ENCODE results near the gene PKD1L1. TPM values are rescaled to one million over a fixed set of nuclear protein-coding genes. Genes with fewer than 3 reads are reported as not detected.
"Not testable (repeated sequence)": the region's sequence is repeated elsewhere in the genome, so short reads cannot be mapped to it uniquely, and the experiment has no call there.

The PKD1L1 gene
- polyA plus RNA-seq, 1 of the 3 experiments (the other 2 are of a cell fraction), result 0.10 TPM

DNA sequence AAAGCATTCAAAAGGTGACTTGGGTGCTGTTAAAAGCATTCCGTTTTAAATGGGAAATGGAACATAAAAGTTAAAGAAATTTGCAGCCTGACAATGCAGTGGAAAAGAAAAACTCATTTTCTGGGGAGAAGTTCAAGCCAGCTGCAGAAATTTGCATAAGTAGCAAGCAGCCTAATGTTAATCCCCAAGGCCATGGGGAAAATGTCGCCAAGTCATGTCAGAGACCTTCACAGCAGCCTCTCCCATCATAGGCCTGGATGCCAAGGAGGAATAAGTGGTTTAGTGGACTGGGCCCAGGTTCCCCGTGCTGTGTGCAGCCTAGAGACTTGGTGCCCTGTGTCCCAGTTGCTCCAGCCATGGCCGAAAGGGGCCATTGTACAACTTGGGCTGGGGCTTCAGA, 154.2 kb downstream of the PKD1L1 start:
- ChIA-PET CTCF (interaction anchor here (1.0 kb wide), 2 partner anchors 14 to 528 kb away, joined by 3 read pairs; no protein-coding TSS in a partner anchor), POLR2A (no interaction called here)
- no peak overlapping the region for H3K9ac ChIP-seq
- H3K79me2 ChIP-seq (ENCODE audit: insufficient read depth), result no peaks in the 10 kb centered on the region
- peaks cover 0 to 3% of the 10 kb centered on the region in 2 experiments; a peak in 3 of 4 replicates for H3K4me1 ChIP-seq (ENCODE audit: control insufficient read depth in 1 of 2, insufficient read depth in 2 of 2, low read depth in 1 of 2, low read length in 1 of 2)
- no peak overlapping the region for H3K4me2 ChIP-seq
- WGBS (ENCODE audit: low lambda C conversion rate), result 82% methylated on average over 4 of the region's 4 CpGs
- H3F3A ChIP-seq (replicated peaks; ENCODE audit: insufficient read depth), result peaks cover 9% of the 10 kb centered on the region
- H3K4me3 ChIP-seq (ENCODE audit: low read depth in 2 of 2, low read length in 1 of 2), result no peak overlapping the region
- H3K27ac ChIP-seq (ENCODE audit: low read depth in 2 of 2, low read length in 1 of 2), result no peak overlapping the region
- H2AFZ ChIP-seq (ENCODE audit: low read depth), result no peak overlapping the region
- no peak for TF ChIP-seq NFIC (IDR thresholded peaks at IDR 0.05; ENCODE audit: borderline replicate concordance)
- H3K9me3 ChIP-seq, result no peaks in the 10 kb centered on the region
- H3K36me3 ChIP-seq (replicated peaks in 1 of 2; ENCODE audit: control insufficient read depth in 1 of 2, insufficient read depth in 2 of 2, low read length in 1 of 2), result no peaks in the 10 kb centered on the region
- H3K9me2 ChIP-seq, result no peaks in the 10 kb centered on the region
- no peaks in the 10 kb centered on the region for H3K27me3 ChIP-seq (ENCODE audit: insufficient read depth)
- H4K20me1 ChIP-seq (ENCODE audit: insufficient read depth), result no peaks in the 10 kb centered on the region
- DNase-seq, result no peak

DNA sequence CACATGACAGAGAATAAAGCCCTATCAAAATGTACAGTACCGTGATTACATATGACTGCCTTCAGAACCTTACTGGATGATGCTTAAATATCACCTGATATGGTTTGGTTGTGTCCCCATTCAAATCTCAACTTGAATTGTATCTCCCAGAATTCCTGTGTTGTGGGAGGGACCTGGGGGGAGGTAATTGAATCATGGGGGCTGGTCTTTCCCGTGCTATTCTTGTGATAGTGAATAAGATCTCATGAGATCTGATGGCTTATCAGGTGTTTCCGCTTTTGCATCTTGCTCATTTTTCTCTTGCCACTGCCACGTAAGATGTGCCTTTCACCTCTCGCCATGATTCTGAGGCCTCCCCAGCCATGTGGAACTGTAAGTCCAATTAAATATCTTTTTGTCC, 155.1 kb downstream of the PKD1L1 start:
- WGBS (ENCODE audit: low lambda C conversion rate), result 74% methylated on average over 5 of the region's 5 CpGs
- CTCF ChIA-PET, result interaction anchor here (1.0 kb wide), 1 partner anchor 15 kb away, joined by 3 read pairs; no protein-coding TSS in a partner anchor
- H3K27me3 ChIP-seq (ENCODE audit: insufficient read depth); H3K4me1 ChIP-seq (ENCODE audit: control insufficient read depth in 1 of 2, insufficient read depth in 2 of 2, low read depth in 1 of 2, low read length in 1 of 2); H3K9ac ChIP-seq; H2AFZ ChIP-seq (ENCODE audit: low read depth); H3K4me2 ChIP-seq; H3K27ac ChIP-seq (ENCODE audit: low read depth in 2 of 2, low read length in 1 of 2); H3K36me3 ChIP-seq (replicated peaks in 1 of 2; ENCODE audit: control insufficient read depth in 1 of 2, insufficient read depth in 2 of 2, low read length in 1 of 2); H4K20me1 ChIP-seq (ENCODE audit: insufficient read depth); H3K9me3 ChIP-seq; H3K79me2 ChIP-seq (ENCODE audit: insufficient read depth); H3K9me2 ChIP-seq; POLR2A ChIA-PET; H3F3A ChIP-seq (replicated peaks; ENCODE audit: insufficient read depth); H3K4me3 ChIP-seq (ENCODE audit: low read depth in 2 of 2, low read length in 1 of 2); DNase-seq: not testable (repeated sequence)

DNA sequence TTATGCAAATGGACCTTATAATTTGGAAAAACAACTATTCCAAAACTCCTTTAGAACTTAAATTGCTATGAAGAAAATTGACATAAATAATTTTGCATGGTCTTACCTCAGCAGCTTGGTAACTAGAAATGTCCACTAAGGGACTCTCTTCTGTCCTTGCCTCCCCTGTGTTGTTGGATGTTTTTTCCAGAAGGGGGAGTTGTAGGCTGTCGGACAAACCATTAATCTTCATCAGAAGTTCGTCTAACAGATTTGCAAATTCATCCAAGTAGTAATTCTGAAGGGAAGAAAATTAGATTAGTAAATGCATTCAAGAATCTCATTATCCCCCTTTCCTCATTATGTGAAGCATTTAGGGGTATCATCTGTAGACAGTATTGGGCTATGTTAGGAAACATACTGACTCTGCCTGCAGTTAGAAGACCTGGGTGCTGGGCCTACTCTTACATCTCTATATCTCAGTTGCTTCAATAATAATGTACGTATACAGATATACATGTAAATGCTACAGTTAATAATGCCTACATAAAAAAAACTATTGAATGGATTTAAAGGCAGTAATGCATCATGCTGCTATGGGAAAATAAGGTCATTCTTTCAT, 155.6 kb downstream of the PKD1L1 start:
- no peak for DNase-seq
- POLR2A ChIA-PET, result no interaction called here
- TF ChIP-seq GABPA (IDR thresholded peaks at IDR 0.05; ENCODE audit: low read depth) (no peak), RFX5 (IDR thresholded peaks at IDR 0.05; ENCODE audit: low read length) (no peak), FOXM1 (IDR thresholded peaks at IDR 0.05; ENCODE audit: low read depth) (no peak), SIN3A (IDR thresholded peaks at IDR 0.05; ENCODE audit: borderline replicate concordance, low read depth, low read length) (no peak), RAD21 (IDR thresholded peaks at IDR 0.05; ENCODE audit: low read length) (peak; percentile 66), EP300 (IDR thresholded peaks at IDR 0.05; ENCODE audit: borderline replicate concordance in 1 of 2, low read depth in 1 of 2, low read length in 1 of 2) (peak in 1 of 2 experiments; percentile 41; a peak in 1 of 4 replicates), SMC3 (IDR thresholded peaks at IDR 0.05; ENCODE audit: low read depth, low read length) (peak; percentile 49), TEAD4 (IDR thresholded peaks at IDR 0.05; ENCODE audit: borderline replicate concordance, insufficient read depth) (no peak), GATA2 (CRISPR knock-in tag; IDR thresholded peaks at IDR 0.05) (no peak), POLR2AphosphoS5 (IDR thresholded peaks at IDR 0.05; ENCODE audit: low read depth, low read length) (no peak)
- TF ChIP-seq, protein P1, sequence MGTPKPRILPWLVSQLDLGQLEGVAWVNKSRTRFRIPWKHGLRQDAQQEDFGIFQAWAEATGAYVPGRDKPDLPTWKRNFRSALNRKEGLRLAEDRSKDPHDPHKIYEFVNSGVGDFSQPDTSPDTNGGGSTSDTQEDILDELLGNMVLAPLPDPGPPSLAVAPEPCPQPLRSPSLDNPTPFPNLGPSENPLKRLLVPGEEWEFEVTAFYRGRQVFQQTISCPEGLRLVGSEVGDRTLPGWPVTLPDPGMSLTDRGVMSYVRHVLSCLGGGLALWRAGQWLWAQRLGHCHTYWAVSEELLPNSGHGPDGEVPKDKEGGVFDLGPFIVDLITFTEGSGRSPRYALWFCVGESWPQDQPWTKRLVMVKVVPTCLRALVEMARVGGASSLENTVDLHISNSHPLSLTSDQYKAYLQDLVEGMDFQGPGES (IDR thresholded peaks at IDR 0.05; ENCODE audit: low read depth, low read length), result no peak
- TF ChIP-seq, protein P2, sequence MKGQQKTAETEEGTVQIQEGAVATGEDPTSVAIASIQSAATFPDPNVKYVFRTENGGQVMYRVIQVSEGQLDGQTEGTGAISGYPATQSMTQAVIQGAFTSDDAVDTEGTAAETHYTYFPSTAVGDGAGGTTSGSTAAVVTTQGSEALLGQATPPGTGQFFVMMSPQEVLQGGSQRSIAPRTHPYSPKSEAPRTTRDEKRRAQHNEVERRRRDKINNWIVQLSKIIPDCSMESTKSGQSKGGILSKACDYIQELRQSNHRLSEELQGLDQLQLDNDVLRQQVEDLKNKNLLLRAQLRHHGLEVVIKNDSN (IDR thresholded peaks at IDR 0.05; ENCODE audit: borderline replicate concordance, low read depth), result no peak
- TF ChIP-seq, protein P3, sequence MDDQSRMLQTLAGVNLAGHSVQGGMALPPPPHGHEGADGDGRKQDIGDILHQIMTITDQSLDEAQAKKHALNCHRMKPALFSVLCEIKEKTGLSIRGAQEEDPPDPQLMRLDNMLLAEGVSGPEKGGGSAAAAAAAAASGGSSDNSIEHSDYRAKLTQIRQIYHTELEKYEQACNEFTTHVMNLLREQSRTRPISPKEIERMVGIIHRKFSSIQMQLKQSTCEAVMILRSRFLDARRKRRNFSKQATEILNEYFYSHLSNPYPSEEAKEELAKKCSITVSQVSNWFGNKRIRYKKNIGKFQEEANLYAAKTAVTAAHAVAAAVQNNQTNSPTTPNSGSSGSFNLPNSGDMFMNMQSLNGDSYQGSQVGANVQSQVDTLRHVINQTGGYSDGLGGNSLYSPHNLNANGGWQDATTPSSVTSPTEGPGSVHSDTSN (IDR thresholded peaks at IDR 0.05), result peak; percentile 80
- TF ChIP-seq, protein P4, sequence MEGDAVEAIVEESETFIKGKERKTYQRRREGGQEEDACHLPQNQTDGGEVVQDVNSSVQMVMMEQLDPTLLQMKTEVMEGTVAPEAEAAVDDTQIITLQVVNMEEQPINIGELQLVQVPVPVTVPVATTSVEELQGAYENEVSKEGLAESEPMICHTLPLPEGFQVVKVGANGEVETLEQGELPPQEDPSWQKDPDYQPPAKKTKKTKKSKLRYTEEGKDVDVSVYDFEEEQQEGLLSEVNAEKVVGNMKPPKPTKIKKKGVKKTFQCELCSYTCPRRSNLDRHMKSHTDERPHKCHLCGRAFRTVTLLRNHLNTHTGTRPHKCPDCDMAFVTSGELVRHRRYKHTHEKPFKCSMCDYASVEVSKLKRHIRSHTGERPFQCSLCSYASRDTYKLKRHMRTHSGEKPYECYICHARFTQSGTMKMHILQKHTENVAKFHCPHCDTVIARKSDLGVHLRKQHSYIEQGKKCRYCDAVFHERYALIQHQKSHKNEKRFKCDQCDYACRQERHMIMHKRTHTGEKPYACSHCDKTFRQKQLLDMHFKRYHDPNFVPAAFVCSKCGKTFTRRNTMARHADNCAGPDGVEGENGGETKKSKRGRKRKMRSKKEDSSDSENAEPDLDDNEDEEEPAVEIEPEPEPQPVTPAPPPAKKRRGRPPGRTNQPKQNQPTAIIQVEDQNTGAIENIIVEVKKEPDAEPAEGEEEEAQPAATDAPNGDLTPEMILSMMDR (IDR thresholded peaks at IDR 0.05), result peak; percentile 66
- TF ChIP-seq, protein P5, sequence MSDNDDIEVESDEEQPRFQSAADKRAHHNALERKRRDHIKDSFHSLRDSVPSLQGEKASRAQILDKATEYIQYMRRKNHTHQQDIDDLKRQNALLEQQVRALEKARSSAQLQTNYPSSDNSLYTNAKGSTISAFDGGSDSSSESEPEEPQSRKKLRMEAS (IDR thresholded peaks at IDR 0.05; ENCODE audit: low read depth), result no peak

More for the DNA sequence above, 155.6 kb downstream of the PKD1L1 start:
- no peak overlapping the region for H3K4me3 ChIP-seq (ENCODE audit: low read depth in 2 of 2, low read length in 1 of 2)
- CTCF ChIA-PET, result interaction anchor here (0.6 to 1.5 kb wide), 8 partner anchors 12 to 527 kb away, joined by 3 to 4 read pairs (median 3); no protein-coding TSS in a partner anchor
- no peak overlapping the region for H2AFZ ChIP-seq (ENCODE audit: low read depth)
- peaks cover 13% of the 10 kb centered on the region for H3F3A ChIP-seq (replicated peaks; ENCODE audit: insufficient read depth)
- peak overlapping the region in 1 of 2 experiments; percentile 48; a peak in 1 of 4 replicates for H3K27ac ChIP-seq (ENCODE audit: low read depth in 2 of 2, low read length in 1 of 2)
- peaks cover 3% of the 10 kb centered on the region in 2 experiments for H3K4me1 ChIP-seq (ENCODE audit: control insufficient read depth in 1 of 2, insufficient read depth in 2 of 2, low read depth in 1 of 2, low read length in 1 of 2)
- no peaks in the 10 kb centered on the region for H3K27me3 ChIP-seq (ENCODE audit: insufficient read depth)
- H3K79me2 ChIP-seq (ENCODE audit: insufficient read depth), result no peaks in the 10 kb centered on the region
- 61% methylated on average over 3 of the region's 3 CpGs for WGBS (ENCODE audit: low lambda C conversion rate)
- no peaks in the 10 kb centered on the region for H3K9me2 ChIP-seq
- no peak overlapping the region for H3K4me2 ChIP-seq
- H4K20me1 ChIP-seq (ENCODE audit: insufficient read depth), result no peaks in the 10 kb centered on the region
- H3K9ac ChIP-seq, result no peak overlapping the region
- no peaks in the 10 kb centered on the region for H3K9me3 ChIP-seq
- no peaks in the 10 kb centered on the region for H3K36me3 ChIP-seq (replicated peaks in 1 of 2; ENCODE audit: control insufficient read depth in 1 of 2, insufficient read depth in 2 of 2, low read length in 1 of 2)

Measured in SK-N-SH (cell line).